ENCODE measurements around the gene EXOC1L.
A peak's percentile ranks its signal among the peaks of the same experiment; 100 is the strongest.
"Not testable (repeated sequence)": the region's sequence is repeated elsewhere in the genome, so short reads cannot be mapped to it uniquely, and the experiment has no call there.

EXOC1L gene

DNA sequence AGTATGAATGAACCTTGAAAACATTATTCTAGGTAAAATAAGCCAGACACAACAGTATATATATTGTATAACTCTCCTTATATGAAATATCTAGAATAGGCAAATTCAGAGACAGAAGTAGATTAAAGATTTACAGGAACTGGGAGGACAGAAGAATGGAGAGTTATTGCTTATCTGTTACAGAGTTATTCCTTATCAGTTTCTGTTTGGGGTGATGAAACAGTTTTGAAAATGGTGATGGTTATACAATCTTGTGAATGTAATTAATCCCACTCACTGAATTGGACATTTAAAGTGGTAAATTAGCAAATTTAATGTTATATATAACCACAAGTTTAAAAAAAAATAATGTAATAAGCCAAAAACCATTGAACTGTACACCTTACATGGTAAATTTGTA is 19.4 kb downstream of the EXOC1L start:
- DNase-seq, result no peak

GRCh38 chr4:55840956-55841355 is 21.4 kb downstream of the EXOC1L start:
- no peak for DNase-seq

GRCh38 chr4:55841373-55842239 is 22.0 kb downstream of the EXOC1L start:
- not testable (repeated sequence) for DNase-seq

GRCh38 chr4:55842312-55842711 is 22.7 kb downstream of the EXOC1L start:
- DNase-seq, result not testable (repeated sequence)

DNA sequence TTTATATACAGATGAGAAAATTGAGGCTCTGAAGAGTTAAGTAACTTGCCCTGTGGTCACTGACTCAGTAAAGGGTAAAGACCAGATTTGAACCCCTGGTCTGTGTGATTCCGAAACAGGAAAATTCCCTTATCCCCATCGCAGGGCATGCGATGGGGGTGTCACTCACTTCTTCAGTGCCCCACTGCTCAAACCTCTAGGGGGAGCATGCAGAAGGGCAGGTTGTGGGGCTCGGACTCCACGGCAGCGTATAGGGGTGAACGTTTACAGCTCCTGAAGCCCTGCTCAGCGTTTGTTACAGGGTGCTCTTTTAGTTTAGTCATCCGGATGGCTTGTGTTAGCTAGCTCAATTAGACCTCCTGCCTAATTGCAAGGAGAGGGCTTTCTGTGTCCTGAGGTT is 30.1 kb downstream of the EXOC1L start:
- DNase-seq, result no peak

DNA sequence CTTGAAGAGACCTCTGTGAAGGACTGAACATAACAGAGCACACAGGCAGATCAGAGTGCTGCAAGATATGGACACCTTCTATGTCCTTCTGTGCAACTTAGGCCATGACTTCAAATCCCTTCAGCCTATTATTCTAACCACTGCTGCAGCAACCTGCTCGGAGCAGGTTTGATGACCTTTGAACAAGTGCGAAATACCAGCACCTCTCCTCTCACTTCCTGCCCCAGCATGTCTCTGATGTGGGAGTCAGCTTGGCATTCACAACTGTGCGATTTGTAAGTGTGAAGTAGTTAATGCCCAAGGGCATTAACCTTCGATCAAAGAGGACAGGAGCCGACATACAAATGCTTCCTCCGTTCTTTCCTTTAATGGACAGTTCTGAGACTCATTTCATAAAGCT is 32.3 kb downstream of the EXOC1L start:
- no peak for DNase-seq

GRCh38 chr4:55853484-55854046 is 34.0 kb downstream of the EXOC1L start, which contains the start of gene EXOC1:
TSS of gene EXOC1 (plus strand) at chr4:55853648. CDS start at chr4:55858324, 4,676 bp downstream.
- peak; percentile 90 to 96 (median 94) for DNase-seq

DNA sequence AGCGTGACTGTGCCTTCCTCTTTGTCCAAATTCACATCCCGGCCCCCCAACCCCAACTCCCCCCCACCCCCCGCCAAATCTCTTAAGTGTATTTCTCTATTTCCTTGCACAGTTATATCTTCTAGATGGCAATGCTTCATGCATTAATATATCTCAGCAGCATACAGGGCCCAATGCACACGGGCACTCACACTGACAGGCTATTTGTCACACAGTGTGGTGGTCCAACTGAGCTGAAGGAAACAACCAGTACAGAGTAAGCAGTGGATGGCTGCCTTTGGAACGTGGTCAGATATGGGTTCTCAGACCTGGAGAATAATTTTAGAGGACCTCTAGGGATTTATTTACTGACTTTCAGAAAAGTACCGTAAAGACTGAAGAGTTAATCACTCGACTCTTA is 34.5 kb downstream of the EXOC1L start:
- peak in 1 of 4 experiments; percentile 1 for DNase-seq

DNA sequence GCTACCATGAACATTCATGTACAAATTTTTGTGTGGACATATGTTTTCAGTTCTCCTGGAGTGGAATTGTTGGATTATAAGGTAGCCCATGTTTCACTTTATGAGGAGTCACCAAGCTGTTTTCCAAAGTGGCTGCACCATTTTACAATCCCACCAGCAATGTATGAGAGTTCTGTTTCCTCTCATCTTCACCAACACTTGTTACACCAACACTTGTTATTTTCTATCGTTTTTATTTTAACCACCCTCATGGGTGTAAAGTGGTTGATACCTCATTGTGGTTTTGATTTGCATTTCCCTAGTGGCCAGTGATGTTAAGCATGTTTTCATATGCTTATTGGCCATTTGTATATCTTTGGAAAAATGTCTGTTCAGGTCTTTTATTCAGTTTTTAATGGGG is 38.0 kb downstream of the EXOC1L start:
- DNase-seq, result no peak

GRCh38 chr4:55859711-55860110 is 40.1 kb downstream of the EXOC1L start:
- DNase-seq, result no peak

GRCh38 chr4:55864577-55865223 is 45.1 kb downstream of the EXOC1L start:
- no peak for DNase-seq

DNA sequence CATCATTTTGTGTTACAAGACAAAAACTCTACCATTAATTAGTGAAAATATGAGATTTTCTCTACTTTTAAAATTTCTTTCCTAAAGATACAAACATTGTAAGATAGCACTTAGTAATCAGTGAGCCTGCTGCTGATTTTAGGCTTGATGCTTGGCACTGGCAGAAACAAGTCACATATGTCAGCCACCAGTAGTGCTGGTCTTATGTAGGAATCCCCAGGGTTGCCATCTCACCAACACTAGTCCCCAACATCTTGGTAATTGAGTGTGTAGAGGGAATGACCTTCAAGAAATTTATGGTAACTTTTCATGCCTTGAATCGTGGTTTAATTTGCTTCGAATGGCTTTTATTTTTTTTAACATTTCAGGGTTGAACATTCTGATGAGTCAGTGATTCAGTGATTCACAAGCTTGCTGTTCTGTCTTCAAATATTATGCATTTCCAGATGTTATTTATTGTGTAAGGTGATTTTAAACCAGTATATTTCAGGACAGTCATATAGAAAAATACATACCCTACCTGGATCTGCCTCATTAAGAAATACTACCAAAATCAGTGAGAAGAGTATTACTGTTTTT is 45.7 kb downstream of the EXOC1L start:
- DNase-seq, result no peak

- DNase-seq, result no peak
Measured at GRCh38 chr4:55866290-55866907, 46.8 kb downstream of the EXOC1L start.

GRCh38 chr4:55866973-55867574 is 47.5 kb downstream of the EXOC1L start:
- DNase-seq, result no peak

DNA sequence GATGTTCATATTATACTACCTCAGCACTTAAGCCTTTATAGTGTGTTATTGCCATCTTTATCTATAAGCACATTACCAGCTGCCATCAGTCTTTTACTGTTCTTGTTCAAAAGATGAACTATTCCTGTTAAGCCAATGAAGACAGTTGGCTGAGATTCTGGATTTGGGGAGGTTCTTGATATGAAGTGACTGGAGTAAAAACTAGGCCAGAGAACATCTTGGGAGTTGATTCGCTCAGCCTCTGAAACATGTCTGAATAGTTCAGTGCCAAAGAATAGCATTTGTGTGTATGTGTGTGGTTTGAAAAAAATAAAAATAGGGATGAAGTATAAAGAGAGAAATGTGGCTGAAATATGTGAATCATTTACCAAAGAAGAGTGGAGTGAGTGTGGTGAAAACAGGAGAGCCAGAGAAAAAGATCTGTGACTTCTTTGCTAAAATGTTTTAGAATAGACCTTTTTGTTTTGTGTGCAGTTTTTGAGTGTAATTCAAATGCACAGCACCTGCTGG is 49.0 kb downstream of the EXOC1L start:
- DNase-seq, result no peak

GRCh38 chr4:55871299-55871800 is 51.8 kb downstream of the EXOC1L start:
- DNase-seq, result no peak

GRCh38 chr4:55874831-55875230 is 55.2 kb downstream of the EXOC1L start:
- DNase-seq, result no peak

GRCh38 chr4:55876387-55876786 is 56.8 kb downstream of the EXOC1L start:
- DNase-seq, result no peak

- DNase-seq, result no peak
Measured at GRCh38 chr4:55879224-55879623, 59.6 kb downstream of the EXOC1L start.

- no peak for DNase-seq
Measured at GRCh38 chr4:55880652-55881280, 61.2 kb downstream of the EXOC1L start.

DNA sequence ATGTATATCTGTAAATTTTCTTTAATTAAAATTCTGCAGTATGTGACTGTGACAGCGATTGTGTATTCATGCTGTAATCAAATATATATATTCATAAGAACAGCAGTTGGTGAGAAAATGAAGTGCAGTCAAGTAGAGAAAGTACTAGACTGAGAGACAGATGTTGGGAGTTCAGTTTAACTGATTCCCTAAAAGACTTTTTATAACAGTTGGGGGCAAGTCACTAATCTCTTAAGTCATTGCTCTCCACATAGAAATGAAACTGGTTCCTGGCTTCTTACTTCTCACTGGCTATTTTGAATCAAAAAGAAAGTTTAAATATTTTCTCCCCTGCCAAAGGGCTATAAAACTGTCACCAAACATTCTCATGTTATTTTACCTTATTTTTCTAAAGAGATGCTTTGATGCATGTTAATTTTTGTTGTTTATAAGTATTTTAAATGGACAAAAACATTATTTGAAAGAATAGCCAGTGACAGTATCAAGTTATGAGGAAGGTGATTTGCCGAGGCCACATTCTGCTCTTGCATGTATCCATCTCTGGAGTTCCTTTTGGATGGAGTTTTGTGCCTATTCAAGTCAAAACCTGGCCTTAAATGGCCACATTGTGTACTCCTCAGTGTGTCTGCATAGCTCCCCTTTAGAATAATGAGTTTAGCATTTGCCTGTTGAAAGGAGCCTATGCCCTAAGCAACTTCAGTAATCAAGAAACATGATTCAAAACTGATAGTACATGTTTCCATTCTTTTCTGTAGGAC is 64.7 kb downstream of the EXOC1L start:
- no peak for DNase-seq
